GM19035 (cell line): Measurements from ENCODE around the gene MUL1.
A peak's percentile ranks its signal among the peaks of the same experiment; 100 is the strongest.
"Not testable (repeated sequence)": the region's sequence is repeated elsewhere in the genome, so short reads cannot be mapped to it uniquely, and the experiment has no call there.

Source experiments
- ATAC-seq: cut with Tn5 transposase; IDR thresholded peaks from one replicate; pipeline ENCODE4 v1.9.1; 2021; ENCODE audit not compliant: unreplicated experiment

The MUL1 gene

GRCh38 chr1:20511518-20512428 lies 3.8 kb upstream of the MUL1 start:
- no peak for ATAC-seq

- ATAC-seq, result no peak
Observed at GRCh38 chr1:20508411-20508771, 440 bp upstream of the MUL1 start.

GRCh38 chr1:20507248-20507563 lies 745 bp downstream of the MUL1 start:
- ATAC-seq, result peak; percentile 14

GRCh38 chr1:20505488-20505887 lies 2.5 kb downstream of the MUL1 start:
- no peak for ATAC-seq

- ATAC-seq, result no peak
Observed at GRCh38 chr1:20500716-20501115, 7.2 kb downstream of the MUL1 start.

GRCh38 chr1:20499718-20500117 lies 8.2 kb downstream of the MUL1 start:
- no peak for ATAC-seq

- no peak for ATAC-seq
Observed at GRCh38 chr1:20499105-20499504, 8.8 kb downstream of the MUL1 start.

- ATAC-seq, result no peak
Observed at GRCh38 chr1:20498116-20498515, 9.8 kb downstream of the MUL1 start.

GRCh38 chr1:20497506-20497905 lies 10.4 kb downstream of the MUL1 start:
- no peak for ATAC-seq

GRCh38 chr1:20496725-20497383 lies 11.1 kb downstream of the MUL1 start:
- ATAC-seq, result not testable (repeated sequence)

GRCh38 chr1:20496241-20496661 lies 11.7 kb downstream of the MUL1 start:
- no peak for ATAC-seq

- ATAC-seq, result no peak
Observed at GRCh38 chr1:20495661-20496060, 12.3 kb downstream of the MUL1 start.

GRCh38 chr1:20494609-20495311 lies 13.2 kb downstream of the MUL1 start:
- no peak for ATAC-seq

GRCh38 chr1:20493839-20494608 lies 13.9 kb downstream of the MUL1 start:
- no peak for ATAC-seq

GRCh38 chr1:20493309-20493708 lies 14.6 kb downstream of the MUL1 start:
- no peak for ATAC-seq

GRCh38 chr1:20492751-20493150 lies 15.2 kb downstream of the MUL1 start:
- ATAC-seq, result no peak

GRCh38 chr1:20491866-20492265 lies 16.1 kb downstream of the MUL1 start:
- no peak for ATAC-seq

- no peak for ATAC-seq
Observed at GRCh38 chr1:20491178-20491577, 16.8 kb downstream of the MUL1 start.

GRCh38 chr1:20487236-20487590 lies 20.7 kb downstream of the MUL1 start:
- no peak for ATAC-seq

- ATAC-seq, result no peak
Observed at GRCh38 chr1:20486457-20487235, 21.3 kb downstream of the MUL1 start.
